GM18951 (cell line): Measurements from ENCODE around the gene NGFR.

Source experiments
- POLR2A ChIP-seq: IDR thresholded peaks from 4 replicates; pipeline ENCODE4 v1.6.1; 2011; ENCODE audit warnings: mild to moderate bottlenecking; ENCODE audit not compliant: insufficient read length, insufficient read depth; ENCODE audit errors: extremely low read depth
- in situ Hi-C: fragments of 300-500 bp; cut with MboI; formaldehyde crosslinking; loops from one replicate; pipeline ENCODE4 v1.12.0; 2022; ENCODE audit warnings: low sequenced_read_pairs, mixed read lengths, inconsistent platforms; ENCODE audit not compliant: unreplicated experiment

Gene NGFR

GRCh38 chr17:49460401-49460800, 34.7 kb upstream of the NGFR start:
- no peak for TF ChIP-seq POLR2A
- in situ Hi-C loops: no loop called here

- TF ChIP-seq POLR2A: no peak
- in situ Hi-C loops: no loop called here
Measured at GRCh38 chr17:49461580-49461979, 33.5 kb upstream of the NGFR start.

- no peak for TF ChIP-seq POLR2A
- in situ Hi-C loops: no loop called here
Measured at GRCh38 chr17:49464049-49464448, 31.0 kb upstream of the NGFR start.

GRCh38 chr17:49465331-49465903, 29.7 kb upstream of the NGFR start:
- TF ChIP-seq POLR2A: no peak
- in situ Hi-C loops: no loop called here

GRCh38 chr17:49466436-49466835, 28.7 kb upstream of the NGFR start:
- TF ChIP-seq POLR2A: no peak
- in situ Hi-C loops: no loop called here

- in situ Hi-C loops: no loop called here
Measured at GRCh38 chr17:49467175-49467574, 27.9 kb upstream of the NGFR start.

GRCh38 chr17:49468811-49469385, 26.2 kb upstream of the NGFR start:
- TF ChIP-seq POLR2A: no peak
- in situ Hi-C loops: no loop called here

More at GRCh38 chr17:49467175-49467574, 27.9 kb upstream of the NGFR start:
- no peak for TF ChIP-seq POLR2A

- in situ Hi-C loops: no loop called here
Measured at GRCh38 chr17:49469831-49470810, 25.0 kb upstream of the NGFR start.

GRCh38 chr17:49471089-49471683, 23.9 kb upstream of the NGFR start:
- TF ChIP-seq POLR2A: no peak
- in situ Hi-C loops: no loop called here

More at GRCh38 chr17:49469831-49470810, 25.0 kb upstream of the NGFR start:
- no peak for TF ChIP-seq POLR2A

GRCh38 chr17:49471769-49472168, 23.3 kb upstream of the NGFR start:
- no peak for TF ChIP-seq POLR2A
- in situ Hi-C loops: no loop called here

- in situ Hi-C loops: no loop called here
- no peak for TF ChIP-seq POLR2A
Measured at GRCh38 chr17:49472527-49472926, 22.6 kb upstream of the NGFR start.

GRCh38 chr17:49473900-49474751, 21.0 kb upstream of the NGFR start:
- no peak for TF ChIP-seq POLR2A
- in situ Hi-C loops: no loop called here
